ENCODE measurements around the gene MEI1.

The MEI1 gene

DNA sequence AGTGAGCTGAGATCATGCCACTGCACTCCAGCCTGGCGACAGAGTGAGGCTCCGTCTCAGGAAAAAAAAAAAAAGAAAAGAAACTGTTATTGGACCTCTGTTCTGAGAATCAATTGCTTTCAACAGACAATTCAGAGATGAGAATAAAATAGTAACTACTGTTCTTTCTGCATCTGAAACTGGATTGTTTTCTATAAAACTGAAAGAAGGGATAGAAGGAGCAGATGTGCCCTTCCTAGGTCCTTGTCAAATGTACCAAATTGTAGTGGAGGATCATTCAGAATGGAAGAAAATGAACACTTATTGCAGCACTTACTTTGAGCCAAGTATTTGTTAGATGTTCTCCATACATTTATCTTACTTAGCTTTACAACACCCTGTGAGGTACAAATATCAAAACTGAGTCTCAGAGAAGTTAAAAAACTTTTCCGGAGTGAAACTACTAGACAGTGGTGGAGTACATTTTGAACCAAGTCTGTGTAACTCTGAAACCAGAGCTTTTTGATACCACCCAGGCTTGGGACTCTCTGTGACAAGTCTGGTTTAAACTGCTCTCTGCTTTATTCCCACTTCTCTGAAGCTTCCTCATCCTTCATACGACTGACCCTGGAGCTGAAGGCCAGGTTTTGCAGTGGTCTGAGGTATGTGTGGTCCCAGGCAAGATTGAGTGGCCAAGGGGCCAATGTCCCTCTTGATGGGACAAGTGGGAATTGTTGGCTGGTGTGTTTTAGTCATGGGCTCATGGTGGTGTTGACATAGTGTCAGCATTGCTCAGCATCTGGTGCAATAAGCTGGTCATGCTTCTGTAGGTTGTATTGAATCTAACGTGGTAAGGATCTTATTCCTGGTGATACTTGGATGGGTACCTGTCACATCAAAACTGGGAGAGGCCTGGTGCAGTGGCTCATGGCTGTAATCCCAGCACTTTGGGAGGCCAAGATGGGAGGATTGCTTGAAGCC is 53.0 kb downstream of the MEI1 start:
- no peak for DNase-seq

DNA sequence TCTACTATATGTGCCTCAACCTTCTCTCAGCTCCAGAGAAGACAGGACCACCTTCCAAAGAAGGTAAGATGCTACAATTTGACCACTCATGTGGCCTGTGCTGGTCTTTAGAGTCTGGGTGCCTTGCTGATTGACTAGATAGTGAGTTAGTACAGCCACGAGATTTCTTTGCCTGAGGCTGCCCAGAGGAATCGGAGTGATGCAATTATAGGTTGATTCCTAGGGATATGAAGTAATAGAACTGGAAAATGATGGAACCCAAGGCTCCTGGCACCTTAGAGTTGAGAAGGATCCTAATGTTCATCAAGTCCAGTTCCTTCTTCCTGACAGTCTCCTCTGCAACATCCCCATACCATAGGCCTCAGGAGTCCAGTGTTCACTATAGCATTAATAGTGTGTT is 54.7 kb downstream of the MEI1 start:
- no peak for DNase-seq

DNA sequence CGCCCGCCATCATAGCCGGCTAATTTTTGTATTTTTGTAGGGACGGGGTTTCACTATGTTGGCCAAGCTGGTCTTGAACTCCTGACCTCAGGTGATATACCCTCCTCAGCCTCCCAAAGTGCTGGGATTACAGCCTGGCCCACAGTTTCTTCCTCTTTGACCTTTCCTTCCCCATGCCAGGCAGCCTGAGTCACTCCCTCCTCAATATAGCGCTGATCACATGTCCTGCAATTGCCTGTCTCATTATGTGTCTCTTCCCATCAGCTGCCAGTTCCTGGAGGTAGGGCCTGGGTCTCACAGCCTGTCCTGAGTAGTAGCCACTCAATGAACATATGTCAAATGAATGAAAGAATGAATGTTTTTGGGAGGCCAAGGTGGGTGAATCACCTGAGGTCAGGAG is 58.2 kb downstream of the MEI1 start:
- DNase-seq = no peak

DNA sequence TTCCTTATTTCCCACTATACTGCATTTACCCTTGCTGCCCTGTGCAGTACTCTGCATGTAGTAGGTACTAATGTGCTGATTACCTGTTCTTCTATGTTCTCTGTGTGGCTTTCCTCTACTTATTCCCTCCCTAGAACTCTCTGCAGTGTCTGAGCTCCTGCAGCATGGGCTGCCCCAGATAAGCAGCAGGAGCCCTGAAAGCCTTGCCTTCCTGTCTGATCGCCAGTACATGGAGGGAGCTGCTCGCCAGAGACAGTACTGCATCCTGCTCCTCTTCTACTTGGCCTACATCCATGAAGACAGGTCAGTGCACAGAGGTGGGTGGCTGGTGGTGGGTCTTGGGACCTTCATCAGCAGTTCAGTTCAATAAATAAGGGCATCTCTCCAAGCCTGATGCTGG is 58.9 kb downstream of the MEI1 start:
- no peak for DNase-seq

DNA sequence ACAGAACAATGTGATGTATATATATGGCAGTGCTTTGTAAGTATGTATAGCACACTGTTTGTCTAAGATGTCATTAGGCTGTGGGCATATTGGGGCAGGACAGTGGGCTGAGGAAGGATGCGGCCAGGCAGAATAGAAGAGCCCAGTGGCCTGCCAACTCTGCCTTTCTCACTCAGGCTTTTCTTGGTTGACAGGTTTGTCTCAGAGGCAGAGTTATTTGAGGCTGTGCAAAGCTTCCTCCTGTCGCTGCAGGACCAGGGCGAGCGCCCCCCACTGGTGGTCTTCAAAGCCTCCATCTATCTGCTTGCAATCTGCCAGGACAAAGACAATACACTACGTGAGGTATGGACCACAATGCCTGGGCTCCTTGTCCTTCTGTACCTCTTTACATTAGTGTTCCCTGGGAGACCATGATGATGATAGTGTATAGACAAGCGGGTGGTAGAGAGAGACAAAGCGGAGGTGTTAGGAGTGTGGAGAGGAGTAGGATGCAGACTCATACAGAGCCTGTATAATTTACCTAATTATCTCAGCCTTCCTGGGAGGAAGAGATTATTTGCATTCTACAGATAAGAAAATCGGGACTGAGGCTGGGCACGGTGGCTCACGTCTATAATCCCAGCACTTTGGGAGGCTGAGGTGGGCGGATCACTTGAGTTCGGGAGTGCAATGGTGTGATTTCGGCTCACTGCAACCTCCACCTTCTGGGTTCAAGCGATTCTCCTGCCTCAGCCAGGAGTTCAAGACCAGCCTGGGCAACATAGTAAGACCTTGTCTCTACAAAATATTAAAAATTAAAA is 63.9 kb downstream of the MEI1 start:
- DNase-seq = peak; percentile 5

DNA sequence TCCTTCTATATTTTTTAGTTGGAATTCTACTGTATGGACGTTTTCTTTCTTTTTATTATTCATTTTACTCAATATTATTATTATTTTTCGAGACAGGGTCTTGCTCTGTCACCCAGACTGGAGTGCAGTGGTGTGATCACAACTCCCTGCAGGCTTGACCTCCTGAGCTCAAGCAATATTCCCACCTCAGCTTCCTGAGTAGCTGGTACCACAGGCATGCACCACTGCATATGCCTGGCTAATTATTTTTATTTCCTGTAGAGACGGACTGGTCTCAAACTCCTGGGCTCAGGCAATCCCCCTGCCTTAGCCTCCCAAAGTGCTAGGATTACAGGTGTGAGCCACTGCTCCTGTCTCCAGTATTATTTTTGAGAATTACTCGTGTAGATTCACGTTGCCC is 67.2 kb downstream of the MEI1 start:
- DNase-seq = no peak

DNA sequence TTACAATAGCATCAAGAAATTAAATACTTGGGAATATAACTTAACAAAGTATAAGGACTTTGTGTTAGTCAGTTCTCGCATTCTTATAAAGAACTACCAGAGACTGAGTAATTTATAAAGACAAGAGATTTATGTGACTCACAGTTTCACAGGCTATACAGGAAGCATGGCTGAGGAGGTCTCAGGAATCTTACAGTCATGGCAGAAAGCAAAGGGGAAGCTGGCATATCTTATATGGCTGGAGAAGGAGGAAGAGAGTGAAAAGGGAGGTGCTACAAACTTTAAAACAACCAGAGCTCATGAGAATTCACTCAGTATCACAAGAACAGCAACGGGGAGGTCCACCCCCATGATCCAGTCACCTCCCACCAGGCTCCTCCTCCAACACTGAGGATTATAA is 69.1 kb downstream of the MEI1 start:
- peak; percentile 57 for DNase-seq

DNA sequence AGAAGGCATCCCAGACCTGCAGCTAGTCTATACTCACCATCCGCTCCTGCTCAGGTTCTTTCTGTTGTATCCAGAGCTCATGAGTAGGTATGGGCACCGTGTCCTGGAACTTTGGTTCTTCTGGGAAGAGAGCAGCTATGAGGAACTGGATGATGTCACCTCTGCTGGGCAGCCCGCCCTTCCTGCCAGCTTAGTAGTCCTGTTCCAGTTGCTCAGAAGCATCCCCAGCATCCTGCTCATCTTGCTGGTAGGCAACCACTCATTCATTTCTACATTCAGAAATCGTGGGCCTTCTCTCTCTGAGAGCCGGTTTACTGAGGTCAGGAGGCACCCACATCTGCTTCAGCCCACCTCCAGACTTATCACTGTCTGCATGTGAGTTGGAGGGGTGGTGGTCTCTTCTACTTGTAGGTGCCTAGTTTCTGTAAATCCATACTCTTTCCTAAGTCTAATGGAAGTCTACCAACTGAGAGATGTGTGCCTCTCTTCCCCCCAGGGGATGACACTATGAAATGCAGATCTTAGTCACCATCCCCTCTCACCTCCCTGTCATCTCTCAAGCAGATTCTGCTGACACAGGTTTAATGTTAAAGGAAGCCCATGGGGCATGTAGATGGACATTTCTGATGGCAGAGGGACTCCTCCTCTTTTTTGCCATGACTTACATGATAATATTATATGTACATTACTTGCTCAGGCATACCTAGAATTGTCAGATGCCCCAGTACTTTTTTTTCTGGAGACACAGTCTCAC is 71.6 kb downstream of the MEI1 start:
- DNase-seq = no peak

DNA sequence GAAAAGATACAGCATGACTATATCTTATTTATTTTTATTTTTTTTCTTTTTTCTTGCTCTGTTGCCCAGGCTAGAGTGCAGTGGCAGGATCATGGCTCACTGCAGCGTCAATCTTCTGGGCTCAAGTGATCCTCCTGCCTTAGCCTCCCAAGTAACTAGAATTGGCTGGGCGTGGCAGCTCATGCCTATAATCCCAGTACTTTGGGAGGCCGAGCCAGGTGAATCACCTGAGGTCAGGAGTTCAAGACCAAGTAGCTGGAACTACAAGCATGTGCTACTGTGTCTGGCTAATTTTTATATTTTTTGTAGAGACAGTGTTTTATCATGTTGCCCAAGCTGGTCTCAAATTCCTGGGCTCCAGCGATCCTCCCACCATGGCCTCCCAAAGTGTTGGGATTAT is 72.9 kb downstream of the MEI1 start:
- no peak for DNase-seq

DNA sequence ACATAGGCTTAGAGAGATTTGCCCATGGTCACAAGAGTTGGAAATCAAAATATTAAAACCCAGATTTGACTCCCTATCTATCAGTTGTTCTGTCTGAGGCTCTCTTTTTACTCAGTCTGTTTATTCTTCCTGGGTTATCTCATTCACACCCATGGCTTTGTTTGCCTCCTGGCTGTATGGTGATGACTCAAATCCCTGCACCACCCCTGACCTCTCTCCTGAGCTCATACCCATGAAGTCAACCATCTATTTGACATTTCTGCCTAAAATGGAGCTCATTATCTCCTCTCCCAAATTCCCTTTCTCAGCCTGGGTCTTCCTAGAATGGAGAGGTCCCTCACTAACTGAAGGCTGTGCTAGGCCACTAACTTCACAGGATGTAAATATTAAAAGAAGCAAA is 73.3 kb downstream of the MEI1 start:
- DNase-seq = no peak

DNA sequence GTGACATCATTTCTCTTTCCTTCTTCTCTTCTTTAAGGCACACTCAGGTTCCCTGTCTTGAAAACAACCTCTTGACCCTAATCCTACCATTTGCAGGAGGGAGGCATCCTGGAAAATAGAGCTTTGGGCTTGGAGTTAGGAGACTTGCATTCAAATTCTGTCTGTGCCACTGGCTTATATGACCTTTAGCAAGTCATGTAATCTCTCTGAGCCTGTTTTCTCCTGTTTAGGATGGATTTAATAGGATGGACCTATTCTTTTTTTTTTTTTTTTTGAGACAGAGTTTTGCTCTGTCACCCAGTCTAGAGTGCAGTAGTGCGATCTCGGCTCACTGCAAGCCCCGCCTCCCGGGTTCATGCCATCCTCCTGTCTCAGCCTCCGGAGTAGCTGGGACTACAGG is 76.0 kb downstream of the MEI1 start:
- no peak for DNase-seq

DNA sequence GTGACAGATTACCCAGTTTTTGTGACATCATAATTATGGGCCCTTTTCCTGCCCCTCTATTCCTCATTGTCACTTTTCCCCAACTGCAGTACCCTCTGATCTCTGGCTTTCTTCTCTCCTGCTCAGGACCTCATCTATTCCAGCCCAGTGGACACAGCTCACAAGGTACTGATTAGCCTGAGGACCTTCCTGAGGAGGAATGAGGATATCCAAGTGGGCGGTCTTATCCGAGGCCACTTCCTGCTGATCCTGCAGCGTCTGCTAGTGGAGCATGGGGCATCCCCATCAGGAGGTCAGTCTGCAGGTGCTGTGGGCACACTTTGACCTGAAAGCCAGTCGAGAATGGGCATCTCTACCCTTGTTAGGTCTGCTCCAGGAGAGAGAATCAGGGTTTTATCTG is 76.7 kb downstream of the MEI1 start:
- no peak for DNase-seq

DNA sequence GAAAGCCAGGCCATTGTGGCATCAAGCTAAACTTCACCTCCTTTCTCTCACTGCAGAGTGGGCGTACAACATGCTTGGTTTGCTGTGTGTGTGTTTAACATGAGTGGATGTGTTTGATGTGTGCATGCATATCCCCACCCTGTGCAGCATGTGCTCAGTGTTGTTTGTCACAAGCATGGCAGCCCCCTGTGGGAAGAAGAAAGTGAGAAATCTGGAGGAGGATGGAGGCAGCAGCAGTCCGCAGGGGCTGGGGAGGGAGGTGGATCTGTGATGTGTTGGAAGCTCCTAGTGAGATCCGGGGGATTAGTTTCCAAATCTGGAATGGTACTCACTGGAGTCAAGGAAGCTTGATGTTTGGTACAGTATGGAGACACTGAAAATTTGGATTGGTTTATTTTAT is 77.1 kb downstream of the MEI1 start:
- no peak for DNase-seq

DNA sequence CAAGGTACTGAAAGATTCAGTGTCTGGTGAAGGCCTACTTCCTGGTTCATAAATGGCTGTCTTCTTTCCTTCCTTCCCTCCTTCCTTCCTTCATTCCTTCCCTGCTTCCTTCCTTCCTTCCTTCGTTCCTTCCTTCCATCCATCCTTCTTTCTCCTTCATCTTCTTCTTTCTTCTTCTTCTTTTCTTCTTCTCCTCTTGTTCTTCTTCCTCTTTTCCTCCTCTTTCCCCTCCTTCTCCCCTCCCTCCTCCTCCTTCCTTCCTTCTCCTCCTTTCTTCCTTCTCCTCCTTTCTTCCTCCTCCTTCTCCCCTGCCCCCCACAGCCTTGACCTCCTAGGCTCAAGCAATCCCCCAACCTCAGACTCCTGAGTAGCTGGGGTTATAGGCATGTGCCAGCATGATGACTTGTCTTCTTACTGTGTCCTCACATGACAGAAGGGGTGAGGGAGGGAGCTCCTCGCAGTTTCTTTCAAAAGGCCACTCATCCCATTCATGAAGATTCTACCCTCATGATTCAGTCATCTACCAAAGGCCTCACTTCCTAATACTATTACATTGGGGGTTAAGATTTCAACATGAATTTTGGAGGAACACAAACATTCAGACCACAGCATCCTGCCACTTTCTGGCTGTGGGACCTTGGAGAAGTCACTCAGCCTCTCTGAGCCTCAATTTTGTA is 78.6 kb downstream of the MEI1 start:
- no peak for DNase-seq

DNA sequence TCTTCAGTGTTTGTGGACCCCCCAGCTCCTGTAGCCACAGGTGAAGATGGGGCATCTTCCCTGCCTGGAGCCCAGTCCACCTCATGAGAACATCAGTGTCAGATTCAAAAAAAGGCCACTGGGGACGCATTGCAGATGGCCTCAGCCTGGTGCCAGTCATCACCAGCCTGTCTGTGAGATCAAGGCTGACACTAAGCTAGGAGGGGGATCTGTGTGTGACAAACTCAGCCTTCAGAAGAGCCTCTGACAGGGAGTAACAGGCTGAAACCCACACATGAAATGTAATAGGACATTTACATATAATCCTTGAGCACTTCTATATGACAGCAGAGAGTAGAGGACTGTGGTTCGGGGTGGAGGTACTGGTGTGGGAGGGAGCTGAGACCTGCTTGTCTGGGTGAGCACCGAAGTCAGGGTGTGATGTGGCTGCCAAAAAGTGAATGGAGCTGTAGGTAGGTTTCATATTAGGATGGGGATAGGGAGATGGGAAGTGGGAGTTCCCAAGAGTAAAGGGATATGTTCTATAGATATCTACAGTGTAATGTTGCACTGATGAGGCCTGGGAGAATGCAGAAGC is 80.7 kb downstream of the MEI1 start:
- DNase-seq = no peak

DNA sequence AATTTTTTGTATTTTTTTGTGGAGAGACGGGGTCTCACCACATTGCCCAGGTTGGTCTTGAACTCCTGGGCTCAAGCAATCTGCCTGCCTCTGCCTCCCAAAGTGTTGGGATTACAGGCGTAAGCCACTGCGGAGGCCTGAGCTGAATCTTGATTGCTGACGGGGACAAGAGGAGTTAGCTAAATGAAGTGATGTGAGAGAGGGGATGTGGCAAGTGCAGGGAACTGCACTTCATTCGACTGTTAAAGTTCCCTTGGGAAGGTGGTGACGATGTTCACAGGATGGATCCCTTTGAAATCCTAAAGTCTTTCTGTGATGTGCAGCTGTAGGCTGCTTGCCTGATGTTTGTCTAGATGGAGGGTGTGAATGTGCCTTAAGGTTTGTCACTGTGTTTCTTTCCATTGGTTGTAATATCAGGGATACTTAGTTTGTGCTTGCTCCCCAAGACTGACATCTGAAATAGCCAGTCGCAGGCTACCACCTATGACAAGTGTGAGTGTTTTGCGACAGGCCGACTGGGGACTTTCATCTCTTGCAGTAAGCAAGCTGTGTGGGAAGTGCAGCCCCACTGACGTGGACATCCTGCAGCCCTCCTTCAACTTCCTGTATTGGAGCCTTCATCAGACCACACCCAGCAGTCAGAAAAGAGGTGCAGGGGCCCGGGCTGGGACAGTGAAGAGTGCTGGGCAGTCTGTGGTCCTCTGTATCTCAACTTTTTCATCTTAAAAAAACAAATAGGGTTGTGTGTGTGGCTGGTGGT is 81.6 kb downstream of the MEI1 start:
- peak; percentile 71 for DNase-seq

DNA sequence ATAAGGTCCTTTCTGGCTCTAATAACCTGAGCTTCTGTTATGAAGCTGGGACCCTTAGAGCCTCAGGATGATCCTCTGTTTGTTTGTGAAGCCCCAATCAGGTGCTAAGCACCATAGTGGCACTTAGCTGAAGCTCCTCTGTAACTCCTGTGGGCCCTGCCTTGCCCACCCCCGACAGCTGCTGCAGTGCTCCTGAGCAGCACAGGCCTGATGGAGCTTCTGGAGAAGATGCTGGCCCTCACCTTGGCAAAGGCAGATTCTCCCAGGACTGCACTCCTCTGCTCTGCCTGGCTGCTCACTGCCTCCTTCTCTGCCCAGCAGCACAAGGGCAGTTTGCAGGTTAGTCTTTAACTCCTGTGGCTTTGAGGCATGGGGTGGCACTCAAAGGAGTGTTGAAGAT is 82.2 kb downstream of the MEI1 start:
- DNase-seq = no peak

DNA sequence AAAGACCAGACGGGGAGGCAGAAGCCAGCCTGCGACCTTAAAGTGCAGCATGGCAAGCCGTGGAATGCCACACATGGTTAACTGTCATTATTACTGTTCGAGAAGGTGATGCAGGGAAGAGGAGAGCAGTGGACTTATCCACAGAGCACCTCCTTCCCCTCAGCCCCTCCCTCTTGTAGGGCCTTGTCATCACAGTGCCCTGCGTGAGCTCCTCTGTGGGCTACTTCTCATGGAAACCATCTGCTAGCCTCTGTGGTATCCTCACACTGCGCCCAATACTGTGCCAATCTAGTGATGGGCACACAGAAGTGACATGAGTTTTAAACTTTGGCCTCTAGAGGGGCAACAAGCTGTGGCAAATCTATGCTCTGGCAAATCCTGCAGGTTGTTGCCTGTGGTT is 83.0 kb downstream of the MEI1 start:
- no peak for DNase-seq

DNA sequence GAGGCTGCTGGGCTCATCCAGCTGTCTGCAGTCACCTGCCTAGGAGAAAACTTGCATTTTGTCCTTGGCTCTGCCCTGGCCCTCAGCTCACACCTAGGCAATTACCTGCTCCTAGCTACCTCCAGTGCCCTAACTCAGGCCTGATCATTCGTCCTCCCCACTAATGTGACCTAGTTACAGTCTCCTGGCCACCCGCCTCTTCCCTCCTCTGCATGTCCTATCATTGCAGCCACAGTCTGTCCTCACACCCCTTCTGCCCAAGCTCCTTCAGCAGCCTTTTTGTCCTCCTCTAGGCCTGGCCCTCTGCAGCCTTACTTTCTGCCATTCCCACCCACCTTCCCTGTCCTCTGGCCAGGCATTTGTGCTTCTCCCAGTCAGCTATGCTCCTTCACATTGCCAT is 83.4 kb downstream of the MEI1 start:
- DNase-seq = no peak

DNA sequence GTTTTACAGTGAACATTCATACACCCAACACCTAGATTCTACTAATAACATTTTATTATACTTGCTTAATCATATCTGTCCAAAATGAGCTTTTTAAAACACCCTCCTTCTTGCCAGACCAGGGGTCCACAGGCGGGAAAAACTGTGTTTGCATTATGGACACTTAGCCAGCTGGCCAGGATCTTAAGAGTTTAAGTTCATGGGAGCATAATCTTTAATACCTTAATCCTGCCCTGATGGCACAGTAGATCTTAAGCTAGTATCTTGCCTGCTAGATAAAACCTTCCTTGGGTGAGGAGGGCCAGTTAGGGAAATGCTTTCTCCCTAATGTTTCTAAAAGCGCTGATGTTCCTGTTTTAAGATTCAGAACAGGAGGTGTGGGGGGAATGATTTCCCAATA is 88.0 kb downstream of the MEI1 start:
- DNase-seq = no peak

DNA sequence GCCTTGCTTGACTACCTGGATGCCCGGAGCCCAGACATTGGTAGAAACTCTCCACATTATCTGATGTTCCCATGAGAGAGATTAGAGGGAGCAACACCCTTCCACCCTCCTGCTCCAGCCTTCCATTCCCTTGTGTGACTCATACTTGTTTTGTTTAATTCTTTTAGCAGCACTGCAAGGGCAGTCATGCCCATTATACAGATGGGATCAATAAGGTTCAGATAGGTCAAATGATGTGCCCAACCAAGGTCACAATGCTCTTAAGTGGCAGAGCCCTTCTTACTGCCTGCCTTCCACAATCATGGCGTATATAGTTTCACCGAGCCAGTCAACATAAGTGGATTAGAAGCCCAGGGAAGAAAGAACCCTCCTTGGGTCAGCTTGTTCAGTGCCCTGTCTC is 94.6 kb downstream of the MEI1 start:
- DNase-seq = no peak

DNA sequence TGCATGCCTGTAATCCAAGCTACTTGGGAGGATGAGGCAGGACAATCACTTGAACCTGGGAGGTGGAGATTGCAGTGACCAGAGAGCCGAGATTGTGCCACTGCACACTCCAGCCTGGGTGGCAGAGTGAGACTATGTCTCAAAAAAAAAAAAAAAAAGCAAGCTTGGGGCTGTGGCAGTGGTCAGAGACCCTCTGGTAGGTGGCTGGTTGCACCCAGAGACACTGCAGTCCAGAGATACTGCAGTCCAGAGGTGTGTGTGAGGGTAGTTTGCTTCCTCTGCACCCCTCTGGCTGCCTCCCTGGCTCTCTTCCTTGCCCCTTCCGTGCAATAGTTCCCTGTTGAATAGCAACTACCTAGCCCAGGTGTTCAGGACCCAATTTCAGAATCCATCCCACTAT is 99.4 kb downstream of the MEI1 start:
- no peak for DNase-seq
